Panc1 (cell line): ENCODE results near the gene IQGAP1. TPM values are rescaled to one million over a fixed set of nuclear protein-coding genes. Genes with fewer than 3 reads are reported as not detected.

Source experiments
- ATAC-seq: fragments of 200-7000 bp; cut with Tn5 transposase; 2 replicates; pipeline ENCODE4 v1.9.1; 2020; ENCODE audit warnings: mild to moderate bottlenecking, moderate library complexity
- BruUV-seq: library from RNA; stranded (reverse); fragments of 400-500 nt; replicated peaks from 2 replicates; lab custom pipeline; 2021; lab: Mats Ljungman, UMichigan
- CTCF ChIA-PET: fragments of 300-600 bp; sonication (Branson Sonifier 250); formaldehyde crosslinking; loops from one replicate; lab custom pipeline; 2022; ENCODE audit warnings: antibody characterized with exemption; lab: Charles Lee
- POLR2A ChIA-PET: fragments of 300-600 bp; sonication (Branson Sonifier 250); formaldehyde crosslinking; loops from one replicate; lab custom pipeline; 2022; ENCODE audit warnings: antibody characterized with exemption; lab: Charles Lee
- DNase-seq: peaks from one replicate; pipeline ENCODE4 v3.0.0-alpha.2; 2010; ENCODE audit warnings: low read depth, low spot score
- H3K27ac ChIP-seq: 2 replicates; pipeline ENCODE4 v1.5.1; 2011; ENCODE audit warnings: mild to moderate bottlenecking, low read length, inconsistent platforms
- H3K27me3 ChIP-seq: fragments of 200-500 bp; sonication (Bioruptor generic); 2 replicates; pipeline ENCODE4 v1.6.0; 2014; ENCODE audit warnings: low read length, inconsistent platforms; ENCODE audit not compliant: control insufficient read depth, insufficient read depth
- H3K36me3 ChIP-seq: fragments of 200-500 bp; sonication (Bioruptor generic); 2 replicates; pipeline ENCODE4 v1.5.1; 2014; ENCODE audit warnings: inconsistent platforms, mild to moderate bottlenecking, low read length, moderate library complexity; ENCODE audit not compliant: control insufficient read depth, insufficient read depth
- H3K4me1 ChIP-seq: 2 replicates; pipeline ENCODE4 v1.5.1; 2011; ENCODE audit warnings: inconsistent platforms, mild to moderate bottlenecking, low read length, moderate library complexity; ENCODE audit not compliant: control insufficient read depth, insufficient read depth
- H3K4me3 ChIP-seq, 2 experiments: 2 replicates each; pipeline ENCODE4 v1.5.1; 2011 to 2012; ENCODE audit warnings: low read depth in 2 of 2, low read length in 2 of 2, mild to moderate bottlenecking in 2 of 2, inconsistent platforms in 1 of 2, moderate library complexity in 1 of 2
- H3K9me3 ChIP-seq: fragments of 200-500 bp; sonication (Bioruptor generic); 2 replicates; pipeline ENCODE4 v1.5.1; 2014; ENCODE audit warnings: low read depth, mild to moderate bottlenecking, inconsistent platforms, low read length, moderate library complexity; ENCODE audit not compliant: control insufficient read depth, insufficient read depth
- POLR2AphosphoS5 ChIP-seq: IDR thresholded peaks from 2 replicates; pipeline ENCODE4 v1.6.1; 2012; ENCODE audit warnings: mild to moderate bottlenecking, low read depth, low read length, moderate library complexity
- SIN3A ChIP-seq: IDR thresholded peaks from 2 replicates; pipeline ENCODE4 v1.6.1; 2012; ENCODE audit warnings: low read depth, mild to moderate bottlenecking, low read length, moderate library complexity, borderline replicate concordance; ENCODE audit not compliant: insufficient read depth
- TCF7L2 ChIP-seq: IDR thresholded peaks from 2 replicates; pipeline ENCODE4 v1.6.1; 2011; ENCODE audit warnings: mild to moderate bottlenecking, low read depth, low read length, inconsistent platforms
- in situ Hi-C: cut with HindIII; loops from 2 replicates; pipeline ENCODE4 v1.10.0; 2016; ENCODE audit warnings: low sequenced_read_pairs, low pct_unique_long_range_greater_than_20kb
- intact Hi-C: fragments of 100-400 bp; cut with micrococcal nuclease; formaldehyde crosslinking; loops from one replicate; pipeline ENCODE4 v1.10.0; 2022; ENCODE audit not compliant: unreplicated experiment
- total RNA-seq: library from RNA; stranded (reverse); gene quantifications from one replicate; pipeline ENCODE4 v1.2.1, GENCODE V29; 2021; ENCODE audit not compliant: unreplicated experiment
- TF ChIP-seq, protein P1 (sequence below), 2 experiments: IDR thresholded peaks; 2 replicates each; pipeline ENCODE4 v1.6.1; 2011 to 2012; ENCODE audit warnings: low read depth in 2 of 2, control low read depth in 1 of 2, low read length in 1 of 2, mild to moderate bottlenecking in 1 of 2, moderate library complexity in 1 of 2; ENCODE audit not compliant: insufficient read depth in 1 of 2
- TF ChIP-seq, protein P2 (sequence below): fragments of 450-650 bp; IDR thresholded peaks from 2 replicates; pipeline ENCODE4 v1.5.1; 2017; ENCODE audit warnings: mild to moderate bottlenecking

IQGAP1 gene
- total RNA-seq, 1 experiment from 2014 or later: 228 TPM

DNA sequence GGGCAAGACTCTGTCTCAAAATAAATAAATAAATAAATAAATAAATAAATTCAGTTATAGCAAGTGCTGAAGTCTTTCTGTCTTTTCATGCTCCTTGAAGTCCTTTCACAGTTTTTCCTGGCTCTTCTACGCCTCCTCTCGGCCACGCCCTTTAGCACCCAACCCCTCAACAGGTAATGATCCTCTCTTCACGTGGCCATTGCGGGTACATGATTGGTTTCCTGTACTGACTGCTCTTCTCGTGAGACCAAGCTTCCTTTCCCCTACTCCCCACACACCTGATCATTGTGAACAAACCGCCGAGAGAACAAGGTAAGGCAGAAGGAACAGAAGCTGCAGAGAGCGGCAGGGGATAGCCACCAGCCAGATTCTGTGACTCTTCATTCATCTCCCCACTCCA is 38.2 kb upstream of the IQGAP1 start:
- Histone ChIP-seq H3K36me3 (no peaks in the 10 kb centered on the region), H3K4me1 (peaks cover 10% of the 10 kb centered on the region), H3K27ac (no peak overlapping the region), H3K9me3 (no peaks in the 10 kb centered on the region), H3K4me3 (no peak overlapping the region), H3K27me3 (no peaks in the 10 kb centered on the region)
- ChIA-PET POLR2A (no interaction called here), CTCF (no interaction called here)
- ATAC-seq (no peak), DNase-seq (no peak)
- in situ Hi-C loops (no loop called here), intact Hi-C loops (no loop called here)
- no TSS peak for BruUV-seq
- TF ChIP-seq, protein P1, sequence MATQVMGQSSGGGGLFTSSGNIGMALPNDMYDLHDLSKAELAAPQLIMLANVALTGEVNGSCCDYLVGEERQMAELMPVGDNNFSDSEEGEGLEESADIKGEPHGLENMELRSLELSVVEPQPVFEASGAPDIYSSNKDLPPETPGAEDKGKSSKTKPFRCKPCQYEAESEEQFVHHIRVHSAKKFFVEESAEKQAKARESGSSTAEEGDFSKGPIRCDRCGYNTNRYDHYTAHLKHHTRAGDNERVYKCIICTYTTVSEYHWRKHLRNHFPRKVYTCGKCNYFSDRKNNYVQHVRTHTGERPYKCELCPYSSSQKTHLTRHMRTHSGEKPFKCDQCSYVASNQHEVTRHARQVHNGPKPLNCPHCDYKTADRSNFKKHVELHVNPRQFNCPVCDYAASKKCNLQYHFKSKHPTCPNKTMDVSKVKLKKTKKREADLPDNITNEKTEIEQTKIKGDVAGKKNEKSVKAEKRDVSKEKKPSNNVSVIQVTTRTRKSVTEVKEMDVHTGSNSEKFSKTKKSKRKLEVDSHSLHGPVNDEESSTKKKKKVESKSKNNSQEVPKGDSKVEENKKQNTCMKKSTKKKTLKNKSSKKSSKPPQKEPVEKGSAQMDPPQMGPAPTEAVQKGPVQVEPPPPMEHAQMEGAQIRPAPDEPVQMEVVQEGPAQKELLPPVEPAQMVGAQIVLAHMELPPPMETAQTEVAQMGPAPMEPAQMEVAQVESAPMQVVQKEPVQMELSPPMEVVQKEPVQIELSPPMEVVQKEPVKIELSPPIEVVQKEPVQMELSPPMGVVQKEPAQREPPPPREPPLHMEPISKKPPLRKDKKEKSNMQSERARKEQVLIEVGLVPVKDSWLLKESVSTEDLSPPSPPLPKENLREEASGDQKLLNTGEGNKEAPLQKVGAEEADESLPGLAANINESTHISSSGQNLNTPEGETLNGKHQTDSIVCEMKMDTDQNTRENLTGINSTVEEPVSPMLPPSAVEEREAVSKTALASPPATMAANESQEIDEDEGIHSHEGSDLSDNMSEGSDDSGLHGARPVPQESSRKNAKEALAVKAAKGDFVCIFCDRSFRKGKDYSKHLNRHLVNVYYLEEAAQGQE (IDR thresholded peaks at IDR 0.05; ENCODE audit: insufficient read depth in 1 of 2, low read depth in 2 of 2, low read length in 1 of 2): no peak

DNA sequence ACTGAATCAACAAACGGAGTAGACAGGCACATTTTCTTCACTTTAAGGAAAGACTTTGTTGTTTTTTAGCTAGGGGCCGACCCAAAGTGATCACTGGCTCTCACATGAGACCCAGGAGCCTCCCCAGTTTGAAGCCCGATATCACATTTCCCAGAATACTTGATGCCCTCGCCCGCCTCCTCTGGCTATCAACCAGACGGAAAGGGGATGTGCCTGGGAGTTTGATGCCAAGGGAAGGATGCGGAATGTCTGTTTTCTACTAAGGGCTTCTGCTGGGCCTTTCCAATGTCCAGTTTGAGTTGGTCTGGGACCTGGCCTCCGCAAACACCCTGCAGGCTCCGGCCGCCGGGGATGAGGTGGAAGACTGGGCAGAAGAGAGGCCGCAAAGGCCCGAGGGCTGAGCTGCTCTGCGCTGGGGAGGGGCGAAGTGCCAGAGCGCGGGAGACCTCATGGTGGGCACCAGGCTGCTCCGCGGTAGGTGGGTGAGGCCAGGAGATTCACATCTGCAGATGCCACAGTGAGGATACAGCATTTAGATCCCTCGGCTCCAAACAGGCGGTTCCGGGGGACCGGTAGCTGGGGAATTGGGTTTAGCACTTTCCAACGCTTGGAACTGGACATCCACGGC is 36.4 kb upstream of the IQGAP1 start:
- POLR2A ChIA-PET: no interaction called here
- Histone ChIP-seq H3K36me3 (no peaks in the 10 kb centered on the region), H3K27me3 (no peaks in the 10 kb centered on the region), H3K27ac (peak overlapping the region; percentile 48; the same call in 1 of the 2 replicates), H3K9me3 (no peaks in the 10 kb centered on the region), H3K4me1 (peaks cover 10% of the 10 kb centered on the region), H3K4me3 (peak overlapping the region; percentile 79 to 85)
- no TSS peak for BruUV-seq
- CTCF ChIA-PET: no interaction called here
- ATAC-seq (peak; percentile 53), DNase-seq (no peak)
- intact Hi-C loops: no loop called here
- in situ Hi-C loops: no loop called here
- no peak for TF ChIP-seq TCF7L2
- TF ChIP-seq, protein P2, sequence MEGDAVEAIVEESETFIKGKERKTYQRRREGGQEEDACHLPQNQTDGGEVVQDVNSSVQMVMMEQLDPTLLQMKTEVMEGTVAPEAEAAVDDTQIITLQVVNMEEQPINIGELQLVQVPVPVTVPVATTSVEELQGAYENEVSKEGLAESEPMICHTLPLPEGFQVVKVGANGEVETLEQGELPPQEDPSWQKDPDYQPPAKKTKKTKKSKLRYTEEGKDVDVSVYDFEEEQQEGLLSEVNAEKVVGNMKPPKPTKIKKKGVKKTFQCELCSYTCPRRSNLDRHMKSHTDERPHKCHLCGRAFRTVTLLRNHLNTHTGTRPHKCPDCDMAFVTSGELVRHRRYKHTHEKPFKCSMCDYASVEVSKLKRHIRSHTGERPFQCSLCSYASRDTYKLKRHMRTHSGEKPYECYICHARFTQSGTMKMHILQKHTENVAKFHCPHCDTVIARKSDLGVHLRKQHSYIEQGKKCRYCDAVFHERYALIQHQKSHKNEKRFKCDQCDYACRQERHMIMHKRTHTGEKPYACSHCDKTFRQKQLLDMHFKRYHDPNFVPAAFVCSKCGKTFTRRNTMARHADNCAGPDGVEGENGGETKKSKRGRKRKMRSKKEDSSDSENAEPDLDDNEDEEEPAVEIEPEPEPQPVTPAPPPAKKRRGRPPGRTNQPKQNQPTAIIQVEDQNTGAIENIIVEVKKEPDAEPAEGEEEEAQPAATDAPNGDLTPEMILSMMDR: no peak
- TF ChIP-seq SIN3A: no peak
- TF ChIP-seq, protein P1 (IDR thresholded peaks at IDR 0.05; ENCODE audit: insufficient read depth in 1 of 2, low read depth in 2 of 2, low read length in 1 of 2): no peak
- TF ChIP-seq POLR2AphosphoS5: no peak
